NOMO-1 treated with dmso at 0.1 percent for 144 hours (cell line): ENCODE measurements around the gene TTC31.
"Not testable (repeated sequence)": the region's sequence is repeated elsewhere in the genome, so short reads cannot be mapped to it uniquely, and the experiment has no call there.

Experiments
- DNase-seq: peaks from one replicate; lab custom pipeline; 2025; ENCODE audit not compliant: unreplicated experiment; lab: John Stamatoyannopoulos, UW

Gene TTC31

GRCh38 chr2:74482801-74483674, at the start of gene TTC31, which contains the start of gene CCDC142:
TSS of gene TTC31 (plus strand) at chr2:74483081. CDS start at chr2:74483096, 15 bp downstream.
TSS of gene CCDC142 (minus strand) at chr2:74482998. CDS start at chr2:74482837, 161 bp downstream.
- DNase-seq, result peak; percentile 92

DNA sequence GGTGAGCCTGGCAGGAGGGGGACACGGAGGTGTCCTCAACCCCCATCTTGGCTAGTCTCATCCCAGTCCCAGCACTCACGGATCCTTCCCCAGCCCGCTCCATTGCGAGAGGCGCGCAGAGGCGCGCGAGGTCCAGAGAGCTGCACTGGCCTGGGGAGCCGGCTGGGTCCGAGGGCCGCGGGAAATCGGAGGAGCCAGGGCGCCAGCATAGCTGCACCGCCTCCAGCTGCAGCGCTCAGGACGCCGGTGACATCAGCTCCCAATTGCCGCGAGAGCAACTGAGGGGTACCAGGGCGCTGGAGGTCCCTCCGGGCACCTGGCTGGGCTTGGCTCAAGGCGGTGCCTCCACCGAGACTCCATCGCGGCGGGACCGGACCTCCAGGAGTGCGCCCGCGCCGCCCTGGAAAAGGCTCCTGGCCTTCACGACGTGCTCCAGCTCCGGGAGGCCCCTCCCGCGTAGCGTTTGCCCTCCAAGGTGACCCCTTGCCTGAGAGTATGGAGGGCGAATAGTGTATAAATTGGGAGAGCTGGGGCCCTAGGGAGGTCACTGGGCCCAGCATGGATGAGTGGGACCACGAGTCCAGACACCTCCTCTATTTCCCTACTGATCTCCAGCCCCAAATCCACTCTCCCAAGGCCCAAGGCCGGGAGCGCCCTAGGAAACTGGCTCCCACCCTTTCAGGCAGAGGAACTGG, 46.6 kb upstream of the TTC31 start:
- DNase-seq, result no peak

- peak; percentile 8 for DNase-seq
Observed at GRCh38 chr2:74436848-74437695, 45.8 kb upstream of the TTC31 start.

DNA sequence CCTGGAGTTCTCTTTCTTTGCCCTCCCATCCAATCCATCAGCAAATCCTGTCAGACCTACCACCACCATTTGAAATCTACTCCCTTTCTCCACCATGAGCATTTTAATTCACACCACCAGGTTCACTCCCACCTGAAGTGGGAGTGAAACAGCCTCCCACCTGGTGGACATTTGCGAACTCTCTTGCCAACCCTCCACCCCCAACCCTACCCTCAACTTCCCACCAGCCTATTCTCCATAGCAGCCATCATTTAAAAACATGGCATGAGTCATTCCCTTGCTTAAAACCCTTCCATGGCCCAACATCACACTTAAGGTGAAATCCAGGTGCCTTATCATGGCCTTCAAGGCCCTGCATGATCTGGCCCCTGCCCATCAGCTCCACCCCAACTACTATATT, 44.6 kb upstream of the TTC31 start:
- no peak for DNase-seq

DNA sequence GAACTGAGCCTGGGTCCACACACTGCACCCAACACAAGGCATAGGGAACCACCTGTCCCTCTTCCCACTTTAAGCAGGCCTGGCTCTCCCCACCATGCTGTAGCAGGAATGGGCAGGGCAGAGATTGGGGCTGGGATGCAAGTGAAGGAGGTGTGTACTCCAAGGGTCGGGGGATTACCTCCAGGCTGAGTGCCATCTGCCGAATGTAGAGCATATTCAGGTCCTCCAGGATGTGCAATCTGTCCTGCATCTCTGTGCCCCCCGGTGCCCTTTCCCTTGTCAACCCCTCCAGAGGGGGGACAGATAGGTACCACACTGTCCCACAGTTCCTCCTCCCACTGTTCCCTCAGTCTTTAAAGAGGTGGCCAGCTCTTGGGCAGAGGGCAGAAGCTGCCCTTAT, 43.5 kb upstream of the TTC31 start:
- DNase-seq, result no peak

DNA sequence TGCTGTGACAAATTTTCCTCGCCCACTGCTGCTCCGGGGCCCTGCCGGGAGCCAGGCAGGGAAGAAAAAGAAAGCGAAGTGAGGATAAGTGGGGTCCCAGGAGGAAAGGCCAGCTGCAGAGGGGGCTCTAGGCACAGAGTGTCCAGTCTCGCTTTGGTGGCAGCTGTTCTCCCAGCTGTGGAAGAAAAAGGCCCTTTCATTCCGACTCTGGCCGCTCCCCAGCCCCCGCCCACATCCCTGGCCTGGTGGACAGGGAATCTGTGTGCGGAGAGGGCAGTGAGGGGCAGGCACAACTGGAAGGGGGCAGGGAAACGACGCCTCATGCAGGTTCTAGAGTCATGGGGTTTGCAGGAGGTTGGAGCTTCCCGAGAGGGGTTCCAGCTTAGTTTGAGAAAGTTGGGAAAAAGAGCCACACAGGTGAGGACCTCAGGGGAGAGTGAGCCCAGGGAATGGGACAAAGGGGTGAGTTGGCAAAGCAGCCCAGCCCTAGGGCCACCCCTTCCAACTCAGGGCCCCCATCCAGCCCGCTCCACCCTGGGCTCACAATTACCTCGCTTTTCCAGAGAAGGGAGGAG, 43.0 kb upstream of the TTC31 start:
- no peak for DNase-seq

DNA sequence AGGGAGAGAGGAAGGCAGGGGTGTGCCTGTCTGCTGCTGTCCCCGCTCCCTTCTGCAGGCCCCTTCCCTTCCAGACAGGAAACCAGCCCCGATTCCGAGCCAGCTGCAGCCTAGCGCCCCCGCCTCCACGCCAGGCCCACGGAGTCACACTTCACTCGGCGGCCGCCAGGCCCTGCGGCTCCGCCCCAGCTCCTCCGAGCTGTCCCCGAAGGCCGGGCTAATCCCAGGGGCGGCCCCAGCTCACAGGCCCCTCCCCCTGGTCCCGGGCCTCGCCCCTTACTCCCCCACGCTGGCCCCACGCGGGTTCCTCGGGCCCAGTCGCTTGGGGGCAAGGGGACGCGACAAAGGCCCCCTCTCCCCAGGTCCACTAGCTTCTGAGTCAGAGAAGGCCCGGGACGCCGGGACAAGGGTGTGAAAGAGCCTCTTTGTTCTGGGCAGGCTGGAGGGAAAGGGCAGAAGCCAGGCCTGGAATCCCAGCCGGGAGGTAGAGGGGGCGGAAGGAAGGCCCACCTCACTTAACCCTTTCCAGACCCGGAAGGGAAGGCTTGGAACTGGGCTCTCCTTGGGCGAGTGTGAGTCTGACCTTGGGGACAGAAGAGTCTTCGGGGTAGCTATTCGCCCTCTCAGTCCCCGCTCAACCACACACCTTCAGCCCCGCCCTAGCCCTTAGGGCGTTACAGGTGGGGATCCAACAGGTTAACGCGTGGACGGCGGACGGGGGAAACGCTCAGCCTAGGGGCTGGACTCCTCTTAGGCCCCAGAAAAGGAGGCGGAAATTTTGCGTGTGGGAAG, 42.3 kb upstream of the TTC31 start:
- peak; percentile 71 for DNase-seq

DNA sequence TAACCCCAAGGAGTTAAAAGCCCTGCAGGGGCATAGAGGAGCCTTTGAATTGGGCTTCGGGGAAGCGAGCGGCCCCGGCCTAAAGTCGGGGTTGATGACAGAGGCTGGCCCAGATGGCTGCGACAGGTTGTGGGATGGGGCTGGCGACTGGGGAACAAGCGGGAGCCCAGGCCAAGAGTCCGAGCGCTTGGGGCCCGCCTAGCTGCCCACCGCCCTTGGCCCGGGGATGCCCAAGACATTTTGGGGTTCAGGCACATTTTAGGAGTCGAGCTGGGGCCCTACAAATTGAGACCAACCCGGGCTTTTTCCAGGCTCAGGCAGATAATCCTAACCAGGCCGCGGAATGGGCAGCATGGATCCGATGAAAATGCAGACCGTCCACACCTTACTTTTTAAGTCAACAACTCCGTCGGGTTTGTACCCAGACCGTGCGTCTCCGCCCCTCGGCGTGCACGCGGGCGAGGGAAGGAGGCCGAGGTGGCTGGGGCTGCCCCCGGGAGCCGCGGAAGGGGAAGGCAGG, 41.7 kb upstream of the TTC31 start:
- DNase-seq, result no peak

GRCh38 chr2:74441690-74442482, 41.0 kb upstream of the TTC31 start, which contains the start of gene RTKN:
TSS of gene RTKN (minus strand) at chr2:74441937. CDS start at chr2:74441816, 121 bp downstream.
- no peak for DNase-seq

DNA sequence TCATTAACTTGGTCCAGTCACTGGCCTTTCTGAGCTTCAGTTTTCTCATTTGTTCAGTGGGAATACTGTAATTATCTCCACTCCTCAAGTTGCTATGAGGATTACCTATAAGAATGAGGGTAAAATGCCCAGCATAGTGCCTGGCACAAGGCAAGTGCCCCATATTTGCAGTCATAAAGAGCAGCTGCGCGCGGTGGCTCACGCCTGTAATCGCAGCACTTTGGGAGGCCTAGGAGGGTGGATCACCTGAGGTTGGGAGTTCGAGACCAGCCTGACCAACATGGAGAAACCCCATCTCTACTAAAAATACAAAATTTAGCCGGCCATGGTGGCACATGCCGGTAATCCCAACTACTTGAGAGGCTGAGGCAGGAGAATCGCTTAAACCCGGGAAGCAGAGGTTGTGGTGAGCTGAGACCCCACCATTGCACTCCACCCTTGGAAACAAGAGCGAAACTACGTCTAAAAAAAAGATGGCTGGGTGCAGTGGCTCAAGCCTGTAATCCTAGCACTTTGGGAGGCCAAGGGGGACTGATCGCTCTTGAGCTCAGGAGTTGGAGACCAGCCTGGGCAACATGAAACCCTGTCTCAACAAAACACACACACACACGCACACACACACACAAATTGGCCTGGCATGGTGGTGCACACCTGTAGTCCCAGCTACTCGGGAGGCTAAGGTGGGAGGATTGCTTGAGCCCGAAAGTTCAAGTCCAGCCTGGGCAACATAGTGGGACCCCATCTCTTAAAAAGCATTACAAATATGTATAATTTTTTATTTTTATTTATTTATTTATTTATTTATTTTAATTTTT, 40.2 kb upstream of the TTC31 start:
- DNase-seq, result not testable (repeated sequence)

- no peak for DNase-seq
Observed at GRCh38 chr2:74444498-74445318, 38.2 kb upstream of the TTC31 start.

DNA sequence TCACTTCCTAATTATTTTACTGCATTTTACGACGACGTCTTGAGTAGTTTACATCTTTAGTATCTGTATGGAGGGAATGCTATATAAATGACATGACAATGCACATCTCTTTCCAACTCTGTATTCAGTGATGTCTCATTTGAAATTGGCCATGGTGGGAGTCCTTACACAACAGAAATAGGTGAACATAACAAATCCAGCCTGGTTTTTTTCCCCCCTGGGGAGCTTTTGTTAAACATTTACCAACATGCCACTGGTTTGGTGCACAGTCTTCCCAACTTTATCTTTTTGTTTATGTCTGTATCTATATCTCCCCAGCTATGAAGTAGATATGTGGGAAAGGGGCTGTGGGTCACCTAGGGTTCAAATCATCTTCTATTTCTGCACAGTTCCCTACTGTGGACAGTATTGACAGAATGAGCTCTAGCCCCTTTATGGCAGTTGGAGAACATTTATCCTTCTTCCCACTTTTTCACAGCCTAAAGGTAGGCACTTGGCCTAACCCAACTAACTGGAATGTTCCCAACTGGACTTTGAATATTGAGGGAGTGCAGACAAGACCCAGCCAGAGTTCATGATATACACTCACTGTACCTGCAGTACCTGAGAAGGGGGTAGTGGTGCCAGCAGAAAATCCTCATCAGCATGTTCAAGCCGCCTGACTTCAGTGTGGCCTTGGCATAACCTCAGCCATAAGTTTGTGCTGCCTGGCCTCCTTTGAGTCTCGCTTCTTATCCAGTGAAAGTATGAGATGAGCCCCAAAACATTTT, 35.5 kb upstream of the TTC31 start:
- DNase-seq, result no peak

- no peak for DNase-seq
Observed at GRCh38 chr2:74448771-74449170, 34.1 kb upstream of the TTC31 start.

DNA sequence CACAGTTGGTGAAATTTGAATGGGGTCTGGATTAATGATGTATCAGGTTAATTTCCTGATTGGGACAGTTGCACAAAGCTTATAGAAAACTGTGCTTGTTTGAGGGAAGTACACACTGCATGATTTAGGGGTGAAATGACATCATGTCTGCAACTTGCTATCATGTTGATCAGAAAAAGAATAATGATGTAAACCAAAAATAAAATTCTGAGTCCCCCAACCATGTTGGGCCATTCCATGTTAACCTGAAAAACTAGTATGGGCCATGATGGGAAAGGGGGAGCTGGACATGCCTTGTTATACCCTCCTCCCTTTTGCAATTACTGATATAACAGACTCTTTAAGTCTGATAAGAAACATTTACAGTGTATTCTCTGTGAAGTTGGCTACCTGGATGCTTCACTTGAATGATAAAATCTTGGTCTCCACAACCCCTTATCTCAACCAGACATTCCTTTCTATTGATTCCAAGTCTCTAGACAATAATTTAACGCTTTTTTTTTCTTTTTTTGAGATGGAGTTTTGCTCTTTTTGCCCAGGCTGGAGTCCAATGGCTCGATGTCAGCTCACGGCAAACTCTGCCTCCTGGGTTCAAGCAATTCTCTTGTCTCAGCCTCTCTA, 32.2 kb upstream of the TTC31 start:
- no peak for DNase-seq

GRCh38 chr2:74454654-74455511, 28.0 kb upstream of the TTC31 start, which contains the start of gene INO80B:
TSS of gene INO80B (plus strand) at chr2:74455087. CDS start at chr2:74455117, 30 bp downstream.
- peak; percentile 97 for DNase-seq
